HS-5 (cell line): ENCODE measurements around the gene PAPOLG.

Source experiments
- DNase-seq: peaks from one replicate; pipeline ENCODE4 v3.0.0-alpha.2; 2012; ENCODE audit warnings: low read depth

Gene PAPOLG

DNA sequence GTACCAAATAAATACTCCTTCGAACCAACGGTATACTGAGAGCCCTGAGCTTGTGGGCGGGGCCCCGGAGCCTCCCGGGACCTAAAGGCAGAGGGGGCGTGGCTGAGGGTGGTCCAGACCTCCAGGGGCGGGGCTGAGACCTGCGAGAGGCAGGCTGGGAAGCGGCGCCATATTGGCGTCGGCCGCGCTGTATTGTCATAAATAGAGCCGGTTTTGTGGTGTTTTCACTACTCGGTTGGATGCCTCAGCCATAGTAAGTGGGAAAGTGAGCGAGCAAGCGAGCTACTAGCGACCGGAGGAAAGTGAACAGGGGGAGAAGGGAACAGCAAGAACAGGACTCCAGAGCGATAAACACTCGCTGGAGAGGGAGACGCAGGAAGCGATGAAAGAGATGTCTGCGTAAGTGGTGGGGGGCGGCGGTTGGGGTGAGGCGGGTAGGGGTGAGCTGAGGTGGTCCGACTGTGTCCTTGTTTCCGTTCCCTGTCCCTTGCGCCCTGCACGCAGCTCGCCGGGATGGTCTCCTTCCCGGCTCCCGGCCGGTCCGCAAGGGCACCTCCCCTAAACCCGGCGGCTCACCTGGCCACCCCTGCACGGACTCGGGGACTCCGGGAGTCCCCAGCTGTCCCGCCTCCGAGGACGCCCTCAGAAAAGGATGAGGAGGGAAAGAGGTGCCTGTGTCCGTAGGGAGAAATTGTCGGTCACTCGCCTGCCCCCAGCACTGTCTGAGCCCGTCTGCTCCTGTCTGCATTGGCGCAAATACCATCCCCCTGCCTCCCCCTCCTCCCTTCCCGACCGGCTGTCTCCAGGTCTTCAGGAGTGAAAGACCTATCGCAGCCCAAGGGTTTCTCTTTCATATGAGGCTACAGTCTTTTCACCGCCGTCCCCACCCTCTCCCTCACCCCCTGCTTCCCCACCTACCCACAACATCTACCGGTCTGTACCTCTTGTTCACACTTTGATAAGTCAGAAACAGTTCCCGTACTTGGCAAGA is at the start of gene PAPOLG:
Gene PAPOLG (plus strand): TSS at position 172 of the 991 bp plus-strand sequence. CDS start 211 bp downstream, at position 383.
- DNase-seq = peak; percentile 63

DNA sequence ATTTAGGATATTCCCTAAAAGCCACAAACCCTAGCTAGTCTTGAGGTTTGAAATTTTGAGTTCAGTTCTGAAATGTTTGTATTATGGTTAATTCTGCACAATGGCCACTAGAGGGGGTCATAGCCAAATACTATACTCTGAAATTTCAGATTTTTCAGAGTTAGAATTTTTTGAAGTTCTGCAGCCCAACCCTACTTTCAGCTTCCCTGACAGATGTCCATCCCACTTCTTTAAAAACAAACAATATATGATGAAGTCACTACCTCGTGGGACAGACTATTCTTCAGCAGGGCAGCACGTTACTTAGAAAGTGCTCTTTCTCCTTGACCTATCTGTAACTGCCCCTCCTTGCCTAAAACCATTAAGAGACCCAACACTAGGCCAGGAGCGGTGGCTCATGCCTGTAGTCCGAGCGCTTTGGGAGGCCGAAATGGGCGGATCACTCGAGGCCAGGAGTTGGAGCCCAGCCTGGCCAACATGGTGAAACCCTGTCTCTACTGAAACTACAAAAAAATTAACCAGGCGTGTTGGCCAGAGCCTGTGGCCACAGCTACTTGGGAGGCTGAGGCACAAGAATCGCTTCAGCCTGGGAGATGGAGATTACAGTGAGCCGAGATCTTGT is 48.2 kb upstream of the PAPOLG start:
- peak; percentile 3 for DNase-seq

DNA sequence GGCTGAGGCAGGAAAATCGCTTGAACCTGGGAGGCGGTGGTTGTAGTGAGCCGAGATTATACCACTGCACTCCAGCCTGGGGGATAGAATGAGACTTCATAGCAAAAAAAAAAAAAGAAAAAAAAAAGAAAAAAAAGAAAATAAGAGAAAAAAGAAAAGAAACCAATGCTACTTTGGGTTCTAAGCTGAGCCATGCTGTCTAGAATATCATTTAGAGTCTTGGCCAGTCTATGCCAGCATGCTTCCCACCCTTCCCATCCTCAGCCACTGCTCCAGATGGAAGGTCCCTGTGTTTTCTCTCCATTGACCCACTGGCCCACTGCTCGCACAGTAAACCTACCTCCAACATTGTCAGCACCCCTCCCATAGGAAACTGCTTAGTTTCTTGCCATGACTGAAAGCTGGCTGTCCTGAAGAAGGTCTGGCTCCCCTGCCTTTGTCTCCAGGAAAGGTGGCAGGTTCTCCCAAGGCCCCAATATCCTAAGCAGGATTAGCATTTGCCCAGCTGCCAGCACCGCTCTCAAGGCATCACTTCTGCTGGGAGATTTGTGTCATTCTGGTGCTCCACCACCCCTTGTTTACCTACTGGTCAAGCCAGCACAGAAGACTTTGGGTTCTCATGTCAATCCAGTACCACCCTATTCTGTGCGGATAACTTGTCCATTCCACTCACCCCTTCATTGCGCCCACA is 47.3 kb upstream of the PAPOLG start:
- DNase-seq = no peak

DNA sequence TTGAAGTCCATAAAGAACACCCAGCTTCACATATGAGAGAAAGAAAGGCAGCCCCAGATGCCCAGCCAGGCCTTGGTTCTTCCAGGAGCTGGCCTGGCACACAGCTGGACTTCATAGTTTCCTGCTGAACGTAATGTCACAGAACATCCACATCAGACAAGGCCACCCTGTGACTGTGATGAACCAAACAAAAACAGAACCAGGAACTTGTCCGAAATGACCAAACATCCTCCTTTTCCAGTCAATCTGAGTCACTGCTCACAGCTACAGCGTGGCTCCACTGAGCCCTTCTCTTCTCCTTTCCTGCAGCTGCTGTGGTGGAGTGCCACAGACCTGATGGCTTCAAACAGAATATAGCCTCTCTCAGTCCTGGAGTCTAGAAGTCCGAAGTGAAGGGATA is 45.4 kb upstream of the PAPOLG start:
- no peak for DNase-seq

DNA sequence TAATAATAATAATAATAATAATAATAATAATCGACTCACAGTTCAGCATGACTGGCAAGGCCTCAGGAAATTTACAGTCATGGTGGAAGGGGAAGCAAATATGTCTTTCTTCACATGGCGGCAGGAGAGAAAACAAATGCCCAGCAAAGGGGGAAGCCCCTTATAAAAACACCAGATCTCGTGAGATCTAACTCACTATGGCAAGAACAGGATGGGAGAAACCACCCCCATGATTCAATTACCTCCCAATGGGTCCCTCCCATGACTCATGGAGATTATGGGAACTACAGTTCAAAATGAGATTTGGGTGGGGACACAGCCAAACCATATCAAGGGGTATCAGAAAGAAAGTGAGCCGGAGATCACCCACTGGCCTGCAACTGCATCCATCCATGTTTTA is 40.5 kb upstream of the PAPOLG start:
- no peak for DNase-seq

DNA sequence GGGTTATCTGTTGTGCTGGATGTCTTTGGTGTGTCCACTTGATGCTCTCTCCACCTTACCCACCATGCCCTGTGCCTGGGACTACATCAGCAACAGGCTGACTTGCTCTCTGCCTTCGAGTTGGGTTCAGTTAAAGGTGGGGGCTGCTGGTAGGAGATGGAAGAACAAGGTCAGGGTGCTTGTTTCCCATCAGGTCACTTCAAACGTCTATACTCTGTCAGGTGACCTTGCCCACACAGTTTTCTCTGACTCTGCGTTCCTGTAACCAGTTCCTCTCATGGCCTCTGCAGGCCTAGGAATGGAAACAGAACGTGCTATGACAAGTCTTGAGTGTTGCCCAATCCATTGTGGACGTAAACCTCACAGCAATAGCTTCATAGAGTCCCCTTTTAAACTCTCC is 38.4 kb upstream of the PAPOLG start:
- no peak for DNase-seq

DNA sequence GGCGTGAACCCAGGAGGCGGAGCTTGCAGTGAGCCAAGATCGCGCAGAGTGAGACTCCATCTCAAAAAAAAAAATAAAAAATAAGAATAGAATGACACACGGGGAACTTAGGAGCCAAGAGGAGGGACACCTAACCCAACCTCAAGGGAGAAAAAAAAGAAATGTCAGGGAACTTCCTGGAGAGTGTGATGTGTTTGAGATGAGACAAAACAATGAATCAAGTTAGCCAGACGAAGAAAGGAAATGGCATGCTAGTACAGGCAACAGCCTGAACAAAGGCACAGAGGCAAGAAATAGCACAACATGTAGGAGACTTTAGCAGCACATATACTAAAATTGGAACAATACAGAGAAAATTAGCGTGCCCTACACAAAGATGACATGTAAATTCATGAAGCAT is 36.7 kb upstream of the PAPOLG start:
- DNase-seq = no peak

DNA sequence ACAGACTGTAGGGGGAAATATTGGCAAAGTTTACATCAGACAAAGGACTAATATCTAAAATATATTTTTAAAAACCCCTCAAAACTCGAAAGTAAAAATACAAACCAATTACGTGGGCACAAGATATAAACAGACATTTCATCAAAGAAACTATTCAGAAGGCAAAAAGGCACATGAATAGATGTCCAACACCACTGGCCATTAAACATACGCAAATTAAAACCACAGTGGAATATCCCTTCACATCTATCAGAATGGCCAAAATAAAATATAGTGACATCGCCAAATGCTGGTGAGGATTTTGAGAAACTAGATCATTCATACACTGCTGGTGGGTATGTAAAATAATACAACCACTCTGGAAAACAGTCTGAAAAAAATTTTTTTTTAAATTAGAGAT is 30.6 kb upstream of the PAPOLG start:
- no peak for DNase-seq

DNA sequence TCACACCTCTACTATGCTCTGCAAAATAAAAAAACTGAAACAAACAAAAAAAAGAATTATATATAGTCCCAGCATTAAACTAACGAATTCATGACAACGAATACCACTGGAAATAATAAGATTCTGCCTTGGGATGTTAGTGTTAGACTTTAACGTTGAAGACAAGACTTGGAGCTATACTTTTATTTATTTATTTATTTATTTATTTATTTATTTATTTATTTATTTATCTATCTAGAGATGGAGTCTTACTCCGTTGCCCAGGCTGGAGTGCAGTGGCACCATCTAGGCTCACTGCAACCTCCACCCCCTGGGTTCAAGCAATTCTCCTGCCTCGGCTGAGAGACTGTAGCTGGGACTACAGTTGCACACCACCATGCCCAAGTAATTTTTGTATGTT is 27.2 kb upstream of the PAPOLG start:
- no peak for DNase-seq

DNA sequence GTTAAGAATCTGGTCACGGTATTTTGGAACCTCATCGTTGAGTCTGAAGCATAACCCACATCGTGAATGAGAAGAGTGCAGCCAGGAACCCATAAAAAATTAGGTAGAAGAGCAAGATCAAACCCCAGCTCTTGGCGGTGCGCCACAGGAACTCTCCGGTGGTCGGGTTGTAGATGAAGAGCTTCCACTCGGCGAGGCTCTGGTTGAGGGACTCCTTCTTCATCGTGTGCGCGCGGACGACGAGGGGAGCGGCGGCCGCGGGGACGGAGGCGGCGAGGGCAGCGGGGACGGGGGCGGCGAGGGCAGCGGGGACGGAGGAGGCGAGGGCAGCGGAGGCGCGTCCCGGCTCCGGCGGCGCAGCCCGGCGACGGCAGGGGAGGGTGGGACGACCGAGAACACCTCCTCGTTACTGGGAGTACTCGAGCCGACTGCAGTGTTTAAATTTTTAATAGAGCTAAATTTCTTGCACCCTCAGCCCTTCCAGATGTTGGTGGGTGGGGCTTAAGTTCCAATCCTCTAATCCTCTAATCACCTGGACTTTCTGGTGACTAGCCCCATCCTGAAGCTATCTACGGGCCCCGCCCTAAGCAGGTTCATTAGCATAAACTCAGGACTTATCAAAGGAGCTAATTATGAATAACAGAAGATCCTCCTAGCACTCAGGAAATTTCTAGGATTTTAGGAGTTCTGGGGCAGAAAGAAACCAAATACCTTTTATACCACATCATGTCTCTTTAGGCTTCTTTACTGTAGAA is 20.4 kb upstream of the PAPOLG start:
- DNase-seq = no peak

DNA sequence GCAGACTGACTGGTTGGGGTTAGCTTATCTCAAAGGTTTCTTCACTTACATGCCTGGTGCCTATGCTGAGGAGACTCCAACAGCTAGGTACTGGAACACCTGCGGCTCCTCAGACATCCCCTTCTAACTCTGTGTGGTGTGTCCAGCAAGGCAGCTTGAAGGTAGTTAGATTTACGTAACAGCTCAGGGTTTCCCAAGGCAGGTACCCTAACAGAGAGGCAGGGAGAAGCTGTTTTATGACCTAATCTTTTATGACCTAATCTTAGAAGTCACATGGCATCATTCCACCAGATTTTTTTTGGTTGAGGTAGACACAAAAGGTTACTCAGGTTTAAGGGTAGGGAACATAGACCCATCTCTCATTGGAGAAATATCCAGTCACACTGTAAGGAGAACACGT is 17.4 kb upstream of the PAPOLG start:
- DNase-seq = no peak

DNA sequence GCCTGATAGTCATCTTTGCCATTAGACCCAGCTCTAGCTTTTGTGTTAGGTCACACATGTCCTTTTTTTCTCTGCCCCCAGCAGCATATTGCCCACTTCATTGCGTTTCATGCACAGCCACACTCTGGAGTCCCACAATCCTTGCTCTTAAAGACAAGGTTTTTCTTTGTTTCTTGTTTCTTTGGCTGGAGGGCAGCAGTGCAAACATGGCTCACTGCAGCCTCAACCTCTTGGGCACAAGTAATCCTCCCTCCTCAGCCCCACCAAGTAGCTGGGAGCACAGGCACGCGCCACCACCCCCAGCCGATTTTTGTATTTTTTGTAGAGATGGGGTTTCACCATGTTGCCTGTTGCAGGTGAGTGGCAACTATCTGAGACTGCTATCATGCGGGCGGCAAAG is 16.9 kb upstream of the PAPOLG start:
- DNase-seq = no peak

DNA sequence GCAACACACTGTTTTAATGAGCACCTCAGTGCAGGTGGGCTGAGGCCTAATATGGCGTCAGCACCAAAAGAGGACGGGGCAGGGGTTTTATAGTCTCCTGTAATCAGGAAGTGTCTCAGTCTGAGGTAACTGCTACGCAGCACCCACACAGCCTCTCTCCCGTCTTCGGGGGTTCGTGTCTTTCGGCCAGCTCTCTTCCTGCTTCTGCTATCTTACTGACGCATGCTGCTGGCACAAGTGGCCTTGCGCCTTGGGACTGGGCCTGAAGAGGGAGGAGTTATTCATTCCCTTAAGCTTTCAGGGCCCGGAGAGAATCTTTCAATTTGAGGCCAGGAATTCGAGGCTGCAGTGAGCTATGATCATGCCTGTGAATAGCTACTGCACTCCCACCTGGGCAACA is 14.5 kb upstream of the PAPOLG start:
- no peak for DNase-seq

DNA sequence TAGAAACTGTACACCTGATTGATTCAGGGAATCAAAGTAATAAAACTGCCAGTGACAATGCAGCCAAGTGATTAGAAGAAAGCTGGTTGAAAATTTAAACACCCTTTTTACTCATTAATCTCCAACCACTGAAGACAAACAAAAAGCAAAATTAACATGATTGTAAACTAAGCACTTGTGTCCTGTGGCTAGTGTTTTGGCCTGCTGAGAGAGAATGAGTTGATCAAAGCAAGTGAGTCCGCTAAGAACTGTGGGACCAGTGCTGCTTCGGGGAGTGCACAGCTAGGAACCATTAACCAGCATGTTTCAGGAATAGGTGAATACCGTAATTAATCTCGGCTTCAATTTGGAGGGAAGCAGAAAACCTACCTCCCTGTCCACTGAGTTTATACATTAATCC is 13.6 kb upstream of the PAPOLG start:
- no peak for DNase-seq

DNA sequence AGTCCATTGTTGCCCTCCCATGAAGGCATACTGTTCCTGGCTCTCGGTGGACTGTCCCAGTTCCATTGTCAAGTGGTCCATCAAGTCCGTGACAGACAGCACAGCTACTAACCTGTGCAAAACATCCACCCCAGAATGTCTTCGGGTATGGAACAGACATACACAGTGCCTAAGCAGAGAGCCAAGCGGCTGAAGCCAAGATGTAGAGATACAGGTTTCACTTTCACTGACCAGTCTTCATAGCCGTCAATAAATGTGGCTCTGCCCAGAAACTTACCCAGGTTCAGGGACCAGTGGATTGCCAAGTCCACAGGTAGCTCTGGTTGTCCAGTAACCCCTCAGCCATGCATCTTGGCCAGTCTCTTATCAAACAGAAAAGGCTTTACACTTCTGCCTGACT is 10.7 kb upstream of the PAPOLG start:
- no peak for DNase-seq

DNA sequence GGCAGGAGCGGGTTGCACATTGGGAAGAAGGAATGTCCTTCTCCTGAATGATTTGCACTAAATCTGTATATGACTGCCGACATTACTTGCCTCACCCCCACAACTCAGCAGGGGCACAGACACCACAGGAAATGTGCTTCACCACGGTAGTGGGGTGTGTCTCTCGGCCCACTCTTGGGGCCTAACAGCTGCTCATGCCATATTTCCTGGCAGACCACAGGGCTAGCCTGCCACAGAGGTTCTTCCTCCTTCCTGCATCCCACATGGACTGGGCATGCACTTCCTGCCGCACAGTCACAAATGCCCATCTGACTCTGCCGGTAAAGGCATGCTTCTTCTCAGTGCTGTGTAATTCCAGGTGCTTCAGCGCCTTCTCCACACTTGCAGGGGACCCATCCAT is 10.3 kb upstream of the PAPOLG start:
- no peak for DNase-seq

DNA sequence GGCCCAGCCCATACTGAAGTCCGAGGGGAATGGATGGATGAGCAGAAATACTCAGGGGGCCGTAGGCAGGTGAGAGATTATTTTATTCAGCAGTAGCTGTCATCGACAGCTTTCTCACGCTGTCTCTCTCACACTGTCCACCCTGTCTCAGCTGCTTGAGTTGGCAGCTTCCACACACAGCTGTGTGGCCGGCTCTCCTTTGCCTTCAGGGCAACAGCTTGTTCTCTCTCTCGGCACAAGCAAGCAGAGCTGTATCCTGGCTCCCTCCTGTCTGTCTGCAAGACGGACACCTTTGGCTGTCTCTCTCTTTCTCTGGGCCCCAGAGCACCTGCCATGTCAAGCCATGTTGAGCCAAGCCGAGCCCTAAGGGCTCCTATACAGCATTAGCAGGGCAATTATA is 9.8 kb upstream of the PAPOLG start:
- no peak for DNase-seq

DNA sequence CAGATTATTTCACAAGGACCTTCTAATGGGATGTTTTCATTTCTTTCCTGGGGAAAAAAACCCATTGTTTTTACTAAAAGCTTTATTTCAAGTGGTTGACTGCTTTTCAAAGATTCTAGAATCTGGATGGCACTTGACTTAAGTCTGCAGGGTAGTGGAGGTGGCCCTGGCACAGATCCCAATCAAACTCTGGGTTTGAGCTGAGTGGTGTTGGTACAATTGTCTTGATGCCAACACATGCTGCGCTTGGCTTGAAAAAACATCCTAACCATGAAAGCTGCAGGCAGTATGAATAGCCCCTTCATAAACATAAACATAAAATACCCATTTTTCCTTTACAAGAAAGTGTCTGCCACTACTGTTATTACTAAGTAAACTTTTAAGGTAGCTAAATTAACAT is 3.6 kb downstream of the PAPOLG start:
- no peak for DNase-seq

DNA sequence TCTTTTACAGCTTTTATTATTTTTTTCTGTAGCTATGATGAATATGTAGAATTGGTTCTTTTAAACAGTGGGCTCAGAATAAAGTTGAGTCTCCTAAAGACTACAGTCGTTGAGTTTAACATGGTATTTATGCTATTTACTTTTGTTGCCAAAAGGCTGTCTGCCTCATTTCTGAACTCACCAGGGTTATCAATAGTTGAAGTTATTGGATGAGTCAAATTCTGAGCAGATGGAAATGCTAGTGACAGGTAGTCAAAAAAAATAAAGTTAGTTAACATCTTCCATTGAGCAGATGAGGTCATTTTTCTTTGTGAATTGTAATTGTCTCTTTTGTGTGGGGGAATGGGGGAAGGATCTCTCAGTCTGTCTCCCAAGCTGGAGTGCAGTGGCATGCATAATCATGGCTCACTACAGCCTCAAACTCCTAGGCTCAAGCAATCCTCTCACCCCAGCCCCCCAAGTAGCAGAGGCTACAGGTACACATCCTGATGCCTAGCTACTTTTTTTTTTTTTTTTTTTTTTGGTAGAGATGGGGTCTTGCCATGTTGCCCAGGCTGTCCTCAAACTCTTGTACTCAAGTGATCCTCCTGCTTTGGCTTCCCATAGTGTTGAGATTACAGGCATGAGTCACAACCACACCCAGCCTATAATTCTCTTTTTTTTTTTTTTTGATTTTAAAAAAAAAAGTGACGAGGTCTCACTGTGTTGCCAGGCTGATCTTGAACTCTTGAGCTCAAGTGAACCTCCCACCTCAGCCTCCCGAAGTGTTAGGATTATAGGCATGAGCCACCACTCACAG is 8.9 kb downstream of the PAPOLG start:
- no peak for DNase-seq

DNA sequence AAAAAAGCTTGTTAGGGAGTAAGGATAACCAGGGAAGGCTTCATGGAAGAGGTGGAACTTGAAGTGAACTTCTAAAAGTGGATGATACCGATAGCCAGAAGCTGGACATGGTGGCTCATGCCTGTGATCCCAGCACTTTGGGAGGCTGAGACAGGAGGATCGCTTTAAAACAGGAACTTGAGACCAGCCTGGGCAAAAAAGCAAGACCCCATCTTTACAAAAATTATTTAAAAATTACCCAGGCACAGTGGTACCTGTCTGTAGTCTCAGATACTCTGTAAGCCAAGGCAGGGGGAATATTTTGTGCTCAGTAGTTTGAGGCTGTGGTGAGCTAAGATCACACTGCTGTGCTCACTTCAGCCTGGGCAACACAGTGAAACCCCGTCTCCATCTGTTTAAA is 10.2 kb downstream of the PAPOLG start:
- DNase-seq = no peak

DNA sequence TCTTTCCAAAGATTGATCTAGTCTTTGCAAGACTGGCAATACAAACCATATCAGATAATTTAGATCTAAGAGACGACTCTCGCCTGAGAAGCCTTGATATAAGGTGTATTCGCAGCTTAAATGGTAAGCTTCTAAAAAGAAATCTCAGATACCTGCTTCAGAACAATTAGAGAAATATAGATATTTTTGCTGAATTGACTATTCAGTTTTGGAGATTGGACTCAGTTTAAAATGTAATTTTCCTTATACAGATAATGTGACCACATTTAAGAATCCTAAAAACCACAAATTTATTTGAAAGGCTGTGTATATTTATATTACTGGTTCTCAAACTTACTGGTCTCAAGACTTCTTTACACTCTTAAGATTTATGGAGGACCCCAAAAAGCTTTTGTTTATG is 15.4 kb downstream of the PAPOLG start:
- no peak for DNase-seq
